Endothelial cell (in vitro differentiated cells): ENCODE data around the gene SEMA4D. TPM values are rescaled to one million over a fixed set of nuclear protein-coding genes. Genes with fewer than 3 reads are reported as not detected.

Source experiments
- DNase-seq: peaks from one replicate; pipeline ENCODE4 v3.0.0; 2021; ENCODE audit warnings: low spot score
- H3K27ac Mint-ChIP-seq: one replicate; pipeline ENCODE4 v1.8.0; 2021; ENCODE audit warnings: mixed read lengths, inconsistent platforms; ENCODE audit not compliant: unreplicated experiment
- H3K27me3 Mint-ChIP-seq: one replicate; pipeline ENCODE4 v1.8.0; 2021; ENCODE audit warnings: mild to moderate bottlenecking, moderate library complexity, mixed read lengths, inconsistent platforms; ENCODE audit not compliant: unreplicated experiment
- H3K36me3 Mint-ChIP-seq: one replicate; pipeline ENCODE4 v1.8.0; 2021; ENCODE audit warnings: mild to moderate bottlenecking, low read depth, mixed read lengths, inconsistent platforms; ENCODE audit not compliant: unreplicated experiment
- H3K4me1 Mint-ChIP-seq: one replicate; pipeline ENCODE4 v1.8.0; 2021; ENCODE audit warnings: mild to moderate bottlenecking, mixed read lengths, inconsistent platforms; ENCODE audit not compliant: unreplicated experiment
- H3K4me3 Mint-ChIP-seq: one replicate; pipeline ENCODE4 v1.8.0; 2021; ENCODE audit warnings: mild to moderate bottlenecking, mixed read lengths, inconsistent platforms; ENCODE audit not compliant: unreplicated experiment
- H3K9me3 Mint-ChIP-seq: one replicate; pipeline ENCODE4 v1.8.0; 2021; ENCODE audit warnings: mixed read lengths, inconsistent platforms; ENCODE audit not compliant: unreplicated experiment
- total RNA-seq: library from RNA; stranded (reverse); fragmentation: NEBNext Ultra II Directional; extraction: Animal tissue kit (Norgen Biotek cat#: 25700); gene quantifications from one replicate; pipeline ENCODE4 v1.2.1, GENCODE V29; 2021; ENCODE audit not compliant: unreplicated experiment
- TF ChIP-seq, protein P1 (sequence below): fragments of 200-600 bp; sonication (generic); IDR thresholded peaks from one replicate; pipeline ENCODE4 v1.5.0; 2021; ENCODE audit warnings: antibody characterized with exemption; ENCODE audit not compliant: unreplicated experiment

Gene SEMA4D
- total RNA-seq, 1 donor from 2014 or later: 14.8 TPM

DNA sequence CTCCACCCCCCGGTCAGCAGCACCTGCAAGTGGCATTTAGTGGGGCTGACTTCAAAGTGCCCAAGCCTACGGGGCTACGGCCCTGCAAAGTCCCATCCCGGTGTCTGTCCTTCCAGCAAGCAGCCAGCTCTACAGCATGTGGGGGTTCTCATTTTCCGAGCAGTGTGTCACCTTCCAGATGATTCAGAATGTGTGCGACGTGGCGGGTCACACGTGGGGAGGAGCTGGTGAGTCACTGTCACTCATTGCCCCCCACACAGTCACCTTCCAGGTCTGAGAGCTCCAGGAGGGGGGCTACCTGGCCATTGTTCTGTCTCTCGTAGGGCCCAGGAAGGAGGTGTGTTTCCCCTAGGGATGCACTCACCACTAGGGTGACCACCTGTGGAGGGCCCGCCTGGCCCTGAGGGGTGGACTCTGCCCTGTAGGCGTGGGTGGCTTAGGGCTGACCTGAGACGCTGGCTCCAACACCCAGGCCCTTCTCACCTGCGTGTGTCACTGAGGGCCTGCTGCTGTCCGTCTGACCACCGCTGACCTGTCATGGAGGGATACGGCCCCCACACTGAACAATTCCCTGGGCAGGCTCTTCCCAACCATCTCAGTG is 70.2 kb downstream of the SEMA4D start:
- Mint-ChIP-seq H3K9me3 (no peaks in the 10 kb centered on the region), H3K4me3 (no peak overlapping the region), H3K27me3 (peaks cover 5% of the 10 kb centered on the region), H3K27ac (no peak overlapping the region), H3K4me1 (no peaks in the 10 kb centered on the region), H3K36me3 (no peaks in the 10 kb centered on the region)
- DNase-seq: no peak
- TF ChIP-seq, protein P1, sequence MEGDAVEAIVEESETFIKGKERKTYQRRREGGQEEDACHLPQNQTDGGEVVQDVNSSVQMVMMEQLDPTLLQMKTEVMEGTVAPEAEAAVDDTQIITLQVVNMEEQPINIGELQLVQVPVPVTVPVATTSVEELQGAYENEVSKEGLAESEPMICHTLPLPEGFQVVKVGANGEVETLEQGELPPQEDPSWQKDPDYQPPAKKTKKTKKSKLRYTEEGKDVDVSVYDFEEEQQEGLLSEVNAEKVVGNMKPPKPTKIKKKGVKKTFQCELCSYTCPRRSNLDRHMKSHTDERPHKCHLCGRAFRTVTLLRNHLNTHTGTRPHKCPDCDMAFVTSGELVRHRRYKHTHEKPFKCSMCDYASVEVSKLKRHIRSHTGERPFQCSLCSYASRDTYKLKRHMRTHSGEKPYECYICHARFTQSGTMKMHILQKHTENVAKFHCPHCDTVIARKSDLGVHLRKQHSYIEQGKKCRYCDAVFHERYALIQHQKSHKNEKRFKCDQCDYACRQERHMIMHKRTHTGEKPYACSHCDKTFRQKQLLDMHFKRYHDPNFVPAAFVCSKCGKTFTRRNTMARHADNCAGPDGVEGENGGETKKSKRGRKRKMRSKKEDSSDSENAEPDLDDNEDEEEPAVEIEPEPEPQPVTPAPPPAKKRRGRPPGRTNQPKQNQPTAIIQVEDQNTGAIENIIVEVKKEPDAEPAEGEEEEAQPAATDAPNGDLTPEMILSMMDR: no peak

DNA sequence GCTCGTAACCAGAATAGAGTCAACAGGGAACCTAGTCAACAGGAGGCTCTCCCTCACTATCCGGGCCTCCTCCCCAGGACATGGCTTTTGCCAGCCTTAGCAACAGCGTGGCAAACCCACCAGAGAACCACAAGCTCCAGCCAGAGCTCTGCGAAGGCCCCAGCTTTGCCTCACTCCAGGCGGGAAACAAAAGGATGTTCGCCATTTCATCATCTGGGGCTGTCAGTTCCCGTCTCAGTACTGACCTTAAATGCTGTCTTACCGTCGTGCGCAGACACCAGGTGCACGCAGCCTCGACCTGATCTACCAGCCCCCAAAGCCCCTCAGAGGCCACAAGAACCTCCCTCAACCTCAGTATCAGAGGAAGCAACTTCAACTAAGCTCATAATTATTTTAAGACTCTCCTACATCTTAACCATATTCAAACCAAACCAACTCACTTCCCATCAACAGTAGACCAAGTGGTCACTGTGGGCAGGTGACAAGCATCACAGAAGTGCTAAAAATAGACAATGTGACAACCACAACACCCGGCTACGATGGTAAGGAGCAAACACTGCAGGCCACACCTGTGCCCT is 71.4 kb downstream of the SEMA4D start:
- H3K27ac Mint-ChIP-seq: no peak overlapping the region
- H3K27me3 Mint-ChIP-seq: peaks cover 5% of the 10 kb centered on the region
- no peaks in the 10 kb centered on the region for H3K36me3 Mint-ChIP-seq
- no peak overlapping the region for H3K4me3 Mint-ChIP-seq
- no peaks in the 10 kb centered on the region for H3K9me3 Mint-ChIP-seq
- DNase-seq: no peak
- TF ChIP-seq, protein P1: no peak
- no peaks in the 10 kb centered on the region for H3K4me1 Mint-ChIP-seq

DNA sequence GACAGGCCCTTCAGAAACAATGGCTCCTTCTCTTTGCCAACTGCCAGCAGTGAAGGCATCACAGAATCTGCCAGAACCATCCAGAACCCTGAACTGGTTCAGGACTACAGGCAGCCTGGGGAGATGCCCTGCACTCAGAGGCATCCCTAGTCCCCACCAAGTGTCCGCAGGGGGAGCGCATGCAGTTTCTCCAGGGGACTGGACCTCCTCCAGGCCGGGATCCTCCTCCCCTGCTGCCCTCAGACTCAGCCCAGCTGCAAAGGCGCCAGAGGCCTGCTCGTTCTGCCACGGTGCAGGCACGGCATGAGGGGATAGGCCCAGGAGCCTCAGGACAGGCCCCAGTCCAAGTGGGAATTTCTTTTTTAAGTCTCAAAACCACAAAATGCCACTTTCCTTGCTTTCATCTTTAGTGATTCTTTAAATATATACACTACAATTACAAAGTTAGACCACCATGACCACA is 72.0 kb downstream of the SEMA4D start:
- TF ChIP-seq, protein P1: no peak
- DNase-seq: no peak
- Mint-ChIP-seq H3K9me3 (no peaks in the 10 kb centered on the region), H3K36me3 (no peaks in the 10 kb centered on the region), H3K4me1 (no peaks in the 10 kb centered on the region), H3K4me3 (no peak overlapping the region), H3K27me3 (peaks cover 5% of the 10 kb centered on the region), H3K27ac (no peak overlapping the region)

DNA sequence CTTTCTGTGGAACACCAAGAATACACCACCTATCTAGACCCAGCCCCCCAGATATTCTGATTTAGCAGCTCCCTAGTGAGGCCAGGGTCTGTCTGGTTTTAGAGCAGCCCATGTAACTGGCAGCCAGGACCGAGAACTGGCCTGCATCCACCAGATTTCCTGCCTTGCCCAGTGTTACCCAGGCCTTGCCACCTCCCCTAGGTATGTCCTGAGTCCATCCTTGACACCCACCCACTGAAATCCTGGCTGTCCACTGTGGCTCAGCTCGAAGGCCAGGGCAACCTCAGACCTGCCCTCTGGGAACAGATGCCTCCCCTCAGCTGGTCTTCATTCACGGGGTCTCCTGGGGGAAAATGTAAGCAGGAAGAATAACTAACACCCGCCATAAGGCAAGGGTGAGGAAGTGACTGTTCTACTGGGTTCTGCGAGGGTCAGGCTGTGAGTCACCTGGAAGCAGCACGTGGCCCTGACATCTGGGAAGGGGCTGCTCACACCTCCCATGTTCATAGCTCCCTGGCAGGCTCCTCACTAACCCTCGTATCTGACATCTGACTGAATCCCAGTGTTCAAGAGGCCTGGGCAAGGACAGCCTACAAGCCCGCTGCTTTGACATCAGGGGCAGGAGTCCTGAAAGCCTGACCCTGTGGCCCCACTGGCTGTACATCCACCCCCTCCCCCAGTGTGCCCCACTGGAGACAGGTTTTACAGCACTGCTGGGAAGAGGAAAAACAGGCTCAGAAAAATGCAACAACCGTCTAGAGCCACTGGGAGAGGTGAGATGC is 72.7 kb downstream of the SEMA4D start:
- no peak overlapping the region for H3K4me3 Mint-ChIP-seq

More for the DNA sequence above, 72.7 kb downstream of the SEMA4D start:
- Mint-ChIP-seq H3K36me3 (no peaks in the 10 kb centered on the region), H3K4me1 (no peaks in the 10 kb centered on the region), H3K27ac (no peak overlapping the region), H3K27me3 (peaks cover 5% of the 10 kb centered on the region), H3K9me3 (no peaks in the 10 kb centered on the region)
- DNase-seq: no peak
- TF ChIP-seq, protein P1: no peak
